NCI-H460 (cell line): ENCODE measurements around the gene SPON2. TPM values are rescaled to one million over a fixed set of nuclear protein-coding genes. Genes with fewer than 3 reads are reported as not detected.
A peak's percentile ranks its signal among the peaks of the same experiment; 100 is the strongest.
"Not testable (repeated sequence)": the region's sequence is repeated elsewhere in the genome, so short reads cannot be mapped to it uniquely, and the experiment has no call there.

Source experiments
- DNase-seq: peaks from one replicate; pipeline ENCODE4 v3.0.0-alpha.2; 2016; ENCODE audit warnings: low read depth; ENCODE audit errors: extremely low read depth
- total RNA-seq: library from RNA; depleted of rRNA; stranded (reverse); fragments of >200 nt; shearing (Covaris generic); gene quantifications from 2 replicates; pipeline ENCODE4 v1.2.3, GENCODE V29; 2014

The SPON2 gene
- total RNA-seq, 1 experiment from 2014 or later: 0.17 TPM

DNA sequence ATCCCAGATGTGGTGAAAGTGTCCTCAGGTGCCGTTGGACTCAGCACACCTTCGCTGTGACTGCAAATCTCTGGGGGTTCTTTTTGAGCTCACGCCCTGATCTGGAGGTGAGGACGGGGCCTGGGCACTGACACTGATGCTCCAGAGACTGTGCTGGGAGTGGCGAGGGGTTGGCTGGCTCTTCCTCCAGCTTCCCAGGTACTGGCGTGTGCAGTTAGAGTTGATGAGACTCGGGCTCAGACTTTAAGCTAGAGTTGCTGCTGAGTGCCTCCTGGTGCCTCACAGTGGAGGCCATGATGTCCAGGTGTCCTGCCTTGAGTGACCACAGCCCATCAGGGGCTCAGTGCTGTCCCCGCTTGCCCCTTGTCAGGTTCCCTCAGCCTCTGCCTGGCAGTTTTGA is 16.3 kb downstream of the SPON2 start:
- no peak for DNase-seq

DNA sequence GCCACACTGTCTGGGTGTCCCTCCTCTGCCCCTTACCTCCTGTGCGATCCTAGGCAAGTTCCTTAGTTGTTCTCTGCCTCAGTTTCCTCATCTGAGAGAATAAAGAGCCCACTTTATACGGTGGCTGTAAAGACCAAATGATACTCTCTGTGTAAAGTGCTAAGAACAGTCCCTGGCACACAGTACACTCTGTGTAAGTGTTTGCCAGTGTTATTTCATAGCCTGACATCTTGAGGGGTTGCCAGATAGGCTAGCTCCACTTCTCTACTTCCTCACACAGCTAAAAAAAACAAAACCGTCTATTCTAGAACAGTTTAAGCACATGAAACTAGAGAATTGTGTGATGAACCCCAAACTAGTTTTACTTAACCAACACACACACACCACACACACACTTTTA is 17.1 kb downstream of the SPON2 start:
- no peak for DNase-seq

- no peak for DNase-seq
Observed at GRCh38 chr4:1154523-1155182, 17.7 kb downstream of the SPON2 start.

- DNase-seq: no peak
Observed at GRCh38 chr4:1154126-1154522, 18.3 kb downstream of the SPON2 start.

- DNase-seq: no peak
Observed at GRCh38 chr4:1153567-1154090, 18.8 kb downstream of the SPON2 start.

GRCh38 chr4:1152290-1152689 is 20.1 kb downstream of the SPON2 start:
- DNase-seq: no peak

DNA sequence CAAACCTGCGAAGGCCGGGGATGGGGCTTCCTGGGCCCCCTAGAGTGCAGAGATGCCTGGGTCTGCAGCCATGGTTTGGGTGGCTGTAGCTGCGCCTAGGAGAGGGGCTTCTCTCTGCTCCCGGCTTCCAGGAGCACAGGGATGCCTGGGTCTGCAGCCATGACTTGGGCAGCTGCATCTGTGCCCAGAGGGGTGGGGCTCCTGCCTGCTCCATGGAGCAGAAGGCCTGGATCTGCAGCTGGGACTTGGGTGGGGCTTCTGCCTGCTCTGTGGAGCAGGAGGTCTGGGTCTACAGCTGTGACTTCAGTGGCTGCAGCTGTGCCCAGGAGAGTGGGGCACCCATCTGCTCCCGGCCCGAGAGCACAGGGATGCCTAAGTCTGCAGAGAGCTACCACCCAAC is 20.8 kb downstream of the SPON2 start:
- DNase-seq: no peak

DNA sequence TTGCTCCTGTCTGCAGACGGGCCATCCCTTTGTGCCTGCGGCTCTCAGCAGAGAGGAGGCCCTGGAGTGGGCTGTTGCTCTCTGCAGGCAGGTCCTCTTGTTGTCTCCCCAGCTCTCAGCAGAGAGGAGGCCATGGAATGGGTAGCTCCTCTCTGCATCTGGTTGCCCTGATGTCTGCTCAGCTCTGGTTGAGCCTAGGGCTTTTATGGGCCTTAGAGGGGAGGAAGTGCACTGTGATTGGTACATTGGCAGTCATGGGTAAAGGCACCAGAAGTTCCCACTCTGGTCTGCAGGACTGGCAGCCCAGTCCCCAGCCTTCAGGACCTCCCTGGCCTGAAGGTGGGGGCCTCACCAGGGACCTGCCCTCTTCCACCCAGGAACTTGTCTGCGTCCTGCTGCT is 21.5 kb downstream of the SPON2 start:
- DNase-seq: no peak

- DNase-seq: no peak
Observed at GRCh38 chr4:1139860-1140259, 32.5 kb downstream of the SPON2 start.

DNA sequence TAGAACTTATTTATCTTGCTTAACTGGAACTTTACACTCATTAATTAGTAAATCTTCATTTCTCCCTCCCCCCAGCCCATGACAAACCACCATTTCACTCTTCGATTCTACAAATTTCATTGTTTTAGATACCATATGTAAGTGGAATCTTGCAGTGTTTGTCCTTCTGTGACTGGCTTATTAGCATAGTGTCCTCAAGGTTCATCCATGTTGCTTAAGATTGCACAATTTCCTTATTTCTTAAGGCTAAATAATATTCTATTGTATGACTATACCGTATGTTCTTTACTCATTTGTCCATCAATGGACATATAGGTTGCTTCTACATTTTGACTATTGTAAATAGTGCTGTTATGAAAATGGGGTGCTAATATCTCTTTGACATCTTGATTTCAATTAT is 34.5 kb downstream of the SPON2 start:
- DNase-seq: no peak

DNA sequence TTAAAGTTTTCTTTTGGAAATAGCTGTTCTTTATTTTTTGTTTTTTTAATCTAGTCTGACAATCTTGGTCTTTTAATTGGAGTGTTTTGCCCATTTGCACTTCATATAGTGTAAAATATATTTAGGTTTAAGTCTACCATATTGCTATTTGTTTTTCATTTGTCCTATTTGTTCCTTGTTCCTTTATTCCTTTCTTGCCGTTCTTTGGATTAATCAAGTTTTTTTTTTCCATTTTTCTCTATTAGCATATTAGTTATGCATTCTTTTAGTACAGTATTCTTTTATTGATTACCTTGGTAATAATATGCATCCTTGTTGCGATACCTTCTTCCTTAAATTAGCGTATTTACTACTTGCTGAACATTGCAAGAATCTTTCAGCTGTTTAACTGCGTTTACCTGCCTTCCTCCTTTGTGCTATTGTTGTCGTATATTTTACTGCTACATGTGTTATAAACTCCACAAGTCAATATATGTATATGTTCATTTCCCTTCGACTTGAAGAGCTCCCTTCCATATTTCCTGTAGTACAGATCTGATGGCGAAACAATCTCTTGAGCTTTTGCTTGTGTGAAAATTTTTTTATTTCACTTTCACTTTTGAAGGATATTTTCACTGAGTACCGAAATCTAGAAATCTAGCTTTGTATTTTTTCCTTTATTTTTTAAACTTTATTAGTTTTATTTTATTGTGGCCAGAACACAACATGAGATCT is 35.2 kb downstream of the SPON2 start:
- DNase-seq: no peak

DNA sequence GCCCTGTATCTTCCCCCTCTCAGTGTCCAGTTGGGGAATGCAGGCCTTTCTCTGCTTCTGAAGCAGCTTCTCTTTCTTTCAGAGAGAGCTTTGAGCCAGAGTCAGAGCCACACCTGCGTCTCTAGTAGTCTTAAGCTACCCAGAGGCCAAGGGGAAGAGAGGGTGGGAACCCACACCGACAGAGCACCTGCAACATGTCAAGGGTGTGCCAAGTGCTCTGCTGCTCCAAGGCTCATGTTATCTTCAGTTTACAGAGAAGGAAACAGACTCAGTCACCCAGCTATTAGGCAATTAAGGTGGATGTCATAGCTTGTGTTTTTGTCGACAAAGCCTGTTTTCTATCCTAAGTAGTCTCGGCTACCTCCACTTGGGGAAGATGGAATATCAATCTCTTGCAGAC is 36.3 kb downstream of the SPON2 start:
- no peak for DNase-seq

DNA sequence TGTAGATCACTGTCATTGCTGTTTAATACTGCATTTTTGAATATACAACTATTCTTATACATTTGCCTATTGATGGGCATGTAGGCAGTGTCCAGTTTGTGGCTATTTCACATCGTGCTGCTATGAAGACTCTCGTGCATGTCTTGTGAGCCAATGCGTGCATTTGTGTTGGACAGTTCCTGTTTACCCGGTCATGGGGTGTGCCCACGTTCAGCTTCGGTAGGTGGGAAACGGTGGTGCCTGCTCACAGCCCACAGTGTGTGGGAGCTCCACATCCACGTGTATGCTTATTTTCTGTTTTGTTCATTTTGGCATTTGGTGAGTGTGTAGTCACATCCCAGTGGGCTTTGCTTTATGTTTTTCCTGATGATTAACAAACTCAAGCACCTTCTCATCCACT is 39.4 kb downstream of the SPON2 start:
- no peak for DNase-seq

- DNase-seq: peak; percentile 69
Observed at GRCh38 chr4:1130316-1131186, 41.8 kb downstream of the SPON2 start.

- no peak for DNase-seq
Observed at GRCh38 chr4:1126506-1126905, 45.9 kb downstream of the SPON2 start.

GRCh38 chr4:1125466-1125865 is 46.9 kb downstream of the SPON2 start:
- DNase-seq: not testable (repeated sequence)

DNA sequence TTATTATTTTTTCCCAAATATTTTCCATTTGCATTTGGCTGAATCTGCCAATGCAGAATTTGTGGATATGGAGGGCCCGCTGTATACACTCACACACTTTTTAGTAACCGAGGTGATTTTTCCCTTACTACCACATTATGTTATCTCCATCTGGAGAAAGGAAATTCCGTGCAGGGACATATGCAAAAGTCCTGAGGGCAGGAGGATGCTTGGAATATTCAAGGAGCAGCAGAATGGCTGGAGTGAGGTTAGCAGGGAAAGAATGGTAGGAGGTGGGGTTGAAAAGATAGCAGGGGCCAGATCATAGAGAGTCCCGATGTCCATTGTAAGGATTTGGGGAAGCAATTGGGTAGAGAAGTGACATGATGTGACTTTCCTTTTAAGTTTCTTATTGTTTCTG is 47.6 kb downstream of the SPON2 start:
- no peak for DNase-seq

DNA sequence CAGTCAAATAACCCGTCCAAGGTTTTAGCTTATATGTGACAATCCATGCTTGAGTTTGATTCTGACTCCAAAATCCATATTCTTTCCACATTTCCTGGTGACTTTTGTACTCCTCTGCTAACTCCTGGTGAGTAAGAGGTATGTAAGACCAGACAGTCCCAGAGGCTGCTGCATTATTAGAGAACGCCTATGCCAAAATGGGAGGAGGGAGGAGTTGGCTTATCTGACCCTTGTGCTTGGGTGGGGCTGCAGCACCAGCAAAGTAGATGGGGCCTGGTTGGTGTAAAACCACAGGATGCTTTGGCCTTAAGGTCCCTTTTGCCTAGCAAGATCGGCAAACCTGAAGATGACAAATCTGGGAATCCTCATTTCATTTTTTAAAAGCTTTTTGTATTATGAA is 49.9 kb downstream of the SPON2 start:
- no peak for DNase-seq
